ENCODE measurements around the gene DGKB.

DNA sequence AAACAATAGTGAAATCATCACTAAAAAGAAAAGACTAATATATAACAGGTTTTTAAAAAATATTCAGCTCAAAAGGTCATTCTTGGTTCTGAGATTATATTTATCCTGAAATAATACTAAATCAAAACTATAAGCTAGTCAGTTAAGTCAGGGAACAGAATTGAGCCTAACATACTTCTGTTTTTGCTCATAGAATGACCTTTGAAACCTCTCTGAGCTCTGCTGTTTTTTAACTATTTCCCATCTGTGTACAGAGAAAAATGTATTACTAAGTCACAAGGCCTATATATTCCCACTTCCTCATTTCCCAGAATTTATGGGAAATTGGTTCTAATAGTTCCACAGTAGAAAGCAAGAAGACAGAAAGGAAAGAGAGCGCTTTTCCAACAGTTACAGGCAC lies 566.3 kb downstream of the DGKB start:
- TF ChIP-seq CTCF (IDR thresholded peaks at IDR 0.05): no peak
- no peak for TF ChIP-seq POLR2A (IDR thresholded peaks at IDR 0.05)

All from ovary (tissue), 3 donors.